NCI-H446 (cell line): Measurements from ENCODE around the gene ATG3.
"Not testable (repeated sequence)": the region's sequence is repeated elsewhere in the genome, so short reads cannot be mapped to it uniquely, and the experiment has no call there.

Experiments
- DNase-seq, 2 experiments: peaks; one replicate each; lab custom pipeline; 2025; lab: John Stamatoyannopoulos, UW

Gene ATG3

DNA sequence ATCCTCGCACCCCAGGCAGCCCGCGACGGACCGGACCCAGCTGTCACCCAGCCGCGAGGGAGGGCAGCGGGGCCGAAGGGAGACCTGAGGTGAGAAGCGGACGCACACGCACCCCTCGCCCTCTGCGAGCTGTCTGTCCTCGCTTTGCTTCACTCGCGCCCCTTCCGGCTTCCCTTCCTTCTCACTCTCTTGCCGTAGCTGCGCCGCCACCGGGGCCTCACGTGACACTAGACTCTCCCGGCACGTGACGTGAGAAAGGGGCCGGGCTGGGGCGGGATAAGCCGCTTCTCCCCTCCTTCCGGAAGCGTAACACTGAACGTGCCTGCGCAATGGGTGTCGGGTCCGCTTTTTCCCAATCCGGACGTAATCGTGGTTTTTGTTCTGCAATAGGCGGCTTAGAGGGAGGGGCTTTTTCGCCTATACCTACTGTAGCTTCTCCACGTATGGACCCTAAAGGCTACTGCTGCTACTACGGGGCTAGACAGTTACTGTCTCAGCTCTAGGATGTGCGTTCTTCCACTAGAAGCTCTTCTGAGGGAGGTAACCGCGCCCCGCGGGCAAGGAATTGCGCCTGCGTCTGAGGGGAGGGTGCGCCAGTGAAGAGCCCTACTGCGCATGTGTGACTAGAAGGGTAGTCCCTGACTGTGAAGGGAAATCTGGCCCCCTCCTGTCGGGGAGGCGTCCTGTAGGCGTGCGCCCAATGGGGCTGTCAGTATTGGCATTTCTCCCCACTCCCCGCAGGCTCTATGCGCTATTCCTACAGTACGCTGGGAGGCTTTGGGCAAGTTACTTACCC, at the start of gene ATG3, which contains the start of gene SLC35A5:
Gene ATG3 (minus strand): TSS at position 229 of the 796 bp plus-strand sequence. CDS start 434 bp downstream, outside the sequence.
Gene SLC35A5 (plus strand): TSS at position 312 of the 796 bp plus-strand sequence. CDS start 1,359 bp downstream, outside the sequence.
- DNase-seq, result peak; percentile 98 to 99

DNA sequence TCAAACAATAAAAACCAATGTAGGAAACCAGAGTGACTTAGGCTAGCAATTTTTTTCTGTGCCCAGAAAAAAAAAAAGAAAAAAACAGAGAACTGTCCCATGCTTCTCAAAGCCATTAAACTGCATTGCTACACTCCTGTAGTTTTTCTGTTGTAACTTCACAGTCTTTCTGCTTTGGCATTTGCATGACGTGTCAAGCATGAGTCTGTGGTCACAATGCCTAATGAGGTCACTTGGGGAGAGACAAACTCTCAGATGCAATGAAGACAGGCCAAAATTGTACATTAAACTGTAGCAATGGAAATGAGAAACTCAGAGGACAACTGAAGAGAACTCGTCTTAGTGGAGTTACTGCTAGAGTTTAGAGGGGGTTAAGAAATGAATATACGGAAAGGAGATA, 48.4 kb upstream of the ATG3 start:
- DNase-seq, result no peak

DNA sequence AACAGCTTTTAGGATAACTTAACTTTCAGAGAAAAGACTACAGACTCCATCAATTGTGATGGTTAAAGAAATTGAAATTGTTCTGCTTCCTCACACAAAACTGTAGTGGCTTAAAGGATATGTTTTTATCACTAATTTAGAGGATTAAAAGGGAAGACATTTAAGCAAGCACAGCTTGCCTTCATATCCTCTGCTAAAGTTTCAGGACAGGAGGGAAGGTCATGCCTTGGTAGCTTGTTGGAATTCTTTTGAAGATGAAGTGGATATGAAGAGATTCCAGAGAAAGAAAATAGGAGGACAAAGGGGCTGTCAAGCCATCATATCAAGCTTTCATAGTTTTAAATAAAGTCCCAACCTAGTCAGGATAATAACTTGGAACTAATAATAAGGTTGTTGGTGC, 46.1 kb upstream of the ATG3 start:
- DNase-seq, result no peak

DNA sequence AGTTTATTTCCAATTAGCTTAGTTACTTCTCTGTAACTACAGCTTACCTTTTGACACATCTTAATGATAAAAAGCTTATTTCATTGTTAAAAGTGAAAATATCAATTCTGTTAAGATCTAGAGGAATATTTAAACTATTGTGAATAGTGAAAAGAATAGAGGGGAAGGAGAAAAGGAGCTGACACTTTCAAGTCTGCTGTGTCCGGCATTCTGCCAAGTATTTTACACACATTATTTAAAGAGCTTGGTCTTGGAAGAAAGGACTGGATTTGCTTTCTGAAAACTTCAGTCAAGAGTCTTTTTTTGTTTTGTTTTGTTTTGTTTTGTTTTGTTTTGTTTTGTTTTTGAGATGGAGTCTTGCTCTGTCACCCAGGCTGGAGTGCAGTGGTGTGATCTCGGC, 44.3 kb upstream of the ATG3 start:
- no peak for DNase-seq

DNA sequence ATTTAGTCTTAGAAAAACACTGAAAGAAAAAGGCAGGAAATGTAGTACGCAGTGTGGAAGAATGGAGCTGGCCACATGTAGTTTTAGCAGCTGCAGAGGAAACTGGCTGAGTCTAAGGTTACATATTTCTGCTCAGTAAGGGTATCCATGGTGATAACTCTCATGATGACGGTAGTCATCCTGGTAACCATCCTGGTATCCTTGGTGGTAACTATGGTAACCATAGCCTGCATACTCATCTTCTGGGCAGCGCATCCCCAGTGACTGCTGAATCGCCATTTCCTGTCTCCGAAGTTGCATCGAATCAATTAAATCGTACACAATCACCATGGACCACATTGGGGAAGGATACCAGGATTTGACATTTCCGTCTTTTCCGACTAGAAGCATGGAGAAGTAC, 43.5 kb upstream of the ATG3 start:
- DNase-seq, result no peak

DNA sequence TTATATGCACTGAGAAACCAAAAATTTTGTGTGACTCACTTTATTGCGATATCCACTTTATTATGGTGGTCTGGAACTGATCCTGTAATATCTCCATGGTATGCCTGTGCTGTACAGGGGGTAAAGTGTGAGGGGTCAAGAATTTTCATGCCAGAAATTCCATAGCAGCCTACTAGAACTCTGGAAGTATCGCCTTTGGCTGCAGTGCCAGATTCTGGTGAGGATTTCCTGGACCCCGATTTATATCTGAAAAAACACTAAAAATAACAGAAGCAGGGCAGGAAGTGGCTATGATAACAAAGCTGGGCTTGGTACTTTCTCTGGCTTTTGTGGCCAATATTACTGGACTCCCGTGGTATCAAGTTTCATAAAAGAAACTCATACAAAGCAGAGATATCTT, 42.8 kb upstream of the ATG3 start:
- DNase-seq, result no peak

DNA sequence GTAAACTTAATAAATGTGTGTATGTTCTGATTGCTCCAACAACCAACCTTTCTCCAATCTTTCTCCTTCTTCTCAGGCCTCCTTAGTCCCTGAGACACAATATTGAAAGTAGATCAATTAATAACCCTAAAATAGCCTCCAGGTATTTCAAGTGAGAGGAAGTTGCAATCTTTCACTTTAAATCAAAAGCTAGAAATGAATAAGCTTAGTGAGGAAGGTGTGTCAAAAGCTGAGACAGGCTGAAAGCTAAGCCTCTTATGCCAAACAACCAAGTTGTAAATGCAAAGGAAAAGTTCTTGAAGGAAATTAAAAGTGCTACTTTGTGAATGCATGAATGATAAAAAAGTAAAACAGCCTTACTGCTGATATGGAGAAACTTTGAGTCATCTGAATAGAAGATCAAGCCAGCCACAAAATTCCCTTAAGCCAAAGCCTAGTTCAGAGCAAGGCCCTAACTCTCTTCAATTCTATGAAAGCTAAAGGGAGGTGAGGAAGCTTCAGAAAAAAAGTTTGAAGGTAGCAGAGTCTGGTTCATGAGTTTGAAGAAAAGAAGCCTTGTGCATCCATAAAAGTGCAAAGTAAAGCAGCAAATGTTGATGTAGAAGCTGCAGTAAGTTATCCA, 40.6 kb upstream of the ATG3 start:
- no peak for DNase-seq

DNA sequence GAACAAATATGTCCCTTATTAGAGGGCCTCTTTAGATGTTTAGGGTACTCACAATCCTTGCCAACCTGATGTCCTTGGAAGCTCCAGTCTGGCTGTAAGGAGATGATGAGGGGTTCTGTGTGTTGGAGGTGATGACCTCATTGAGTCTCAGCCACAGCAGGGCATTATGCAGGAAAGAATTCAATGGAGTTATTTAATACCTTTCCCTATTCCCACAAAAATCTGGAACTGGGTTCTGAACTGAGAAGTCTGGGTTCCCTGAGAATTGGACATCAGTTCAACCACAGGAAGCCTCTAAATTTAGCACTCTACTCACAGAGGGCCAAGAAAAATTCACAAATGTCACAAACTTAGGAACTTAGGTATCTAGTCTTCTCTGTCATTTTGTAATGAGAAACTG, 37.0 kb upstream of the ATG3 start:
- no peak for DNase-seq

DNA sequence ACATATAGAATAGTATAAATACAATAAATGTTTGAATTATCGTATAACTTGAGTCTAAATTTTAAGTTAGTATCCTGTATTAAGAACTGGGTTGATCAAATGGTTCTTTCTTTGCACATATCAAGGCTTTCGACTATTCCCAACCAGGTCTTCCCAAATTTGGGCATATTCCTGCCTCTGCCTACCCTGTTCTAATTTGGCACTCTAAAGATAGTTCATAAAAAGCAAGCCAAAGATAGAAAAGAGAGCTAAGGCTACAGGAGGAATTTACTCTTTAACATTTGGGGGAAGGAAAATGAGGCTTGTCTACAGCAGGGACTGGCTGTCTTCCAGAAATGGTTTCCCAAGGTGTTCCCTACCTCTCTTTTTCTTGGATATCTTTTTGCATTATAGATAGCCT, 36.2 kb upstream of the ATG3 start:
- no peak for DNase-seq

DNA sequence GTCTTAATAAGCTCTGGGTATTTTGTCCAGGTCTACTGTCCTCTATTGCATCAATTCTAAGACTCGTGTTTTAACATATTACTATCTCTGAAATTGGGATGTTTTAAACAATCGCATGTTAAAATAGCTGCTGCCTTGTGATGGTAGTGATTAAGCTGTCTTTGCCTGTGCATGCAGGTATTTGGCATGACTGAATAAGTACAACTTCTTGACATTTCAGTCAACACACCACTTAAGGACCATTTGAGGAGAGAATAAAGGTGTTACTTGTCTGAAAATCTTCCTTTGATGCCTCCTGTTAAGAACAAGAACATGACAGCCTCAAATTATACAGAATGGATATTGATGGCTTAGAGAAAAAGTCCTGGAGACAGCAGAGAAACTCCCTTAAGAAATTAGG, 33.1 kb upstream of the ATG3 start:
- DNase-seq, result no peak

DNA sequence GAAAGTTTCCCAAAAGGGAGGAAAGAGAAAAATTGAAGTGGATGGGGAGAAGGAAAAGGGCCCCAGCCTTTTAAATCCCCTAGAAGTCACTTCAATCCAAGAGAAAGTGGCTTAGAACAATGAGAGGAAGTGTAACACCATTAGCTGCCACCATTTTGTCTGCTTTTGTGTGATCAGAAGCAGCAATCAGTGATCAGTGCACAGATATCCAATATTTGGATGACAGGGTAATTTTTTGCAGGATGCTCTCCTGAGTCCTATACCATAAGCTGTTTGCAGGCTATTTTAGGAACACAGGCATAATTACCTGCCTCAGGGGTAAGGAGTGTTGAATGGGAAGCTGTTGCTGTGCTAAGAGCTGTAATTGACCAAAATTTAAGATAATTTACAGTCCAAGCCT, 31.5 kb upstream of the ATG3 start:
- no peak for DNase-seq

DNA sequence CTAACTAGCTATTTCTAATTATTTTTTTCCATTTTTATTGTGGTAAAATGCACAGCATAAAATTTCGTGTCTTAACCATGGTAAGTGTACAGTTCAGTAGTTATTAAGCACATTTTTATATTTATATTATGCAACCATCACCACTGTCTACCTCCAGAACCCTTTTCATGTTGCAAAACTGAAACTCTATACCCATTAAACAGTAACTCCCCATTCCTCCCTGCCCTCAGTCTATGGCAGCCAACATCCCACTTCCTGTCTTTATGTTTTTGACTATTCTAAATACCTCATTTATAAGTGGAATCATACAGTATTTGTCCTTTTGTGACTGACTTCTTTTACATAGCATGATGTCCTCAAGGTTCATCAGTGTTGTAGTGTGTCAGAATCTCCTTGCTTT, 25.6 kb upstream of the ATG3 start:
- DNase-seq, result no peak

DNA sequence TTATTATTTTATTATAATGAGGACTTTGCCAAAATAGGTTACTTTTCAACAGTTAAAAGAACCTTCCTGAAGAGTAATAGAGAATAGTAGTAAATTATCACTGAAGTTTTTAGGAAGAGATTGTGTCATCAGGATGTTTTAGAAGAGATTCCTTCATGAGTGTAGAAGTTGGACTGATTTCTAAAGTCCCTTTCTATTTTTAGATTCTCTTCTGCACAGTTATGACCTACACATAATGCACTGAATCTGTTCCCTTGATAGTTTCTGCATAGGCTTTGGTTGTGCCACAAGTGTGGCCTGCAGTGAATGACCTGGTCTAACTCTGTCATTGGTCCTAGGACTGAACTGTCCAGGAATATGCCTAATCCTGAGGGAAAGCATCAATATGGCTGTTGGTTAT, 24.0 kb upstream of the ATG3 start:
- DNase-seq, result no peak

DNA sequence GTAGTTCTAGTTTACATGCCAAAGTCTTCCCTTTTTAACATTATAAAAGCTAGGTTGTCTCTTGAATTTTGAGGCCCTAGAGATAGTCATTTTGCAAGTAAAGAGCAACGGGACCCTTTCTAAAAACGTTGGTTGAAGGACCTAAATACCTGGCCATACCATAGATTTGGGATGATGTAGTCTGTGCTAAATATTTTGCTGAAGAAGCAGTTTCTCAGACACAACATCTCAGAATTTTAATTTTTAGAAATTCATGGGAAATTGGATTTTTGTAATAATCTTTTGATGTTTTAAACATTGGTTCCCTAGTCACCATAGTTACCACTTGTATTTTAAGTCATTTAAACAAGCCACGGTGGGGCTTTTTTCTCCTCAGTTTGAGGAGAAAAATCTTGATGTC, 21.3 kb upstream of the ATG3 start:
- no peak for DNase-seq

DNA sequence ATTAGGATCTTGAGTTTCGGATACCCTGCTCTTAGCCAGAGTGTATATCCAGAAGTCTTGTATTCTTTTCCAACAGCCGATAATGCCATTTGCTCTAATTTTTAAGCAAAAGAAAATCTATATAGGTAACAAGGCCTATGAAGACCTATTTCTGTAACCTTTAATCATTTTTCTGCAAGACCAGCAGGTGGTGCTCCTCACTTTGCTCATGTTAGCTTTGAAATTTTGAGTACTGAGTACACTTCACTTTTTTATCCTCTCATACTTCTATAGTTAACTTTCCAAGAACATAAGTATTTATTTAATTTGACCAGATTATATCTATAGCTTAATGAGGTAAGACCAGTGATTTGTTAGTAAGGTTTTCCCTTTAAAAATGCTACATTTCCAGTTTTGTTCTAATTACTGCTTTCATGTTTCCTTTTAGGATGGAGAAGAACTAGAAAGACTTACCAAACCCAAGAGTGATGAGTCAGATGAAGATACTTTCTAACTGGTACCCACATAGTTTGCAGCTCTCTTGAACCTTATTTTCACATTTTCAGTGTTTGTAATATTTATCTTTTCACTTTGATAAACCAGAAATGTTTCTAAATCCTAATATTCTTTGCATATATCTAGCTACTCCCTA, 20.6 kb upstream of the ATG3 start:
- peak; percentile 58 to 61 for DNase-seq

DNA sequence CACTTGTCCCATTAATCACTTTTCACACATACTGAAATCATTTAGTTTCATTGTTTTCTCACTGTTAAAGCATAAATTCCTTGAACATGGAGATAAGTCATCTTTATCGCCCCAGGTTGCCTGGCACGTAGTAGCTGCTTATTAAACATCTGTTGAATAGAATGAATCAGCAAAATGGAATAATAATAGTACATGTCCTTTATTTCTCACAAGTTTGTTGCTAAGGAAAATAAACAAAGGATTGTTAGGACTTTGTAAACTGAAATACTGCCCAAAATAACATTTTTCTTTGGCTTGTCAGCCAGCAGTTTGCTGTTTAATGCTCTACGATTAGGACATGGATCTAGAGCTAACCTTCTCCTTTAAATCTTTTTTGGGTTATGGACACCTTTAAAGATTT, 17.9 kb upstream of the ATG3 start:
- DNase-seq, result no peak

DNA sequence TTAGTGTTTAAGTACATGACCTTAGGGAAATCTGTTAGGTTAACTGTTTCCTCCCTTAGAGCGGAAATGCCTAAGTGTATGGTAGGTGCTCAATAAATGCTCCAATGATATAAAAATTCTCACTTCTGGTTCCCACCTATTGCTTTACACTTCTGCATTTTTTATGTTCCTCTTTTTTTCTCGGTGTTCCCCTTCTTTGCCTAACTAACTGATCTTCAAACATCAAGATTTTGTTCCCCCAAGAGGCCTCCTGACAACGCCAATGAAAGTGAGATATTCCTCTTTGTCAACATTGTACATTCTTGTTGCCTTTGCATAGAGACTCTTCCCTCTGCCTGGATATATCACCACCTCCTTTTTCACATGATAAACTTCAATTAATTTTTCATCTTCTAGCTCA, 17.5 kb upstream of the ATG3 start:
- DNase-seq, result no peak

DNA sequence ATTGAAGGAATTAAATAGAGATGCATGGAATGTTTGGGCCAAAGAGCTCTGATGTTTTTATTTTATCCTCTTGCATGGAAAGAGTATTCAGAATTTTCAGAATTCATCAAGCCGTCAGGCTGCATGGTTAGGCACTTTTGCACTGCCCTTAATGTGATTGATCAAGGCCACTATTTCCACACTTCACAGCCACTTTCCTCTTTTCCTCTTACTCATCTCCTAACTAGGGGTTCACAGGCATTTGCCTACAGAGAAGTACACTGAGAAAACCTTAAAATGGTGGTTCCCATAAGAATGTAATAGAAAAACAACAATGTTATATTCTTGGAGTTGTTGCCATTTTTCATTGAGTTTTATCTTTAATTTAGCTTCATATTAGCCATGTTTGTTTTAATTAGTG, 10.9 kb upstream of the ATG3 start:
- DNase-seq, result no peak

DNA sequence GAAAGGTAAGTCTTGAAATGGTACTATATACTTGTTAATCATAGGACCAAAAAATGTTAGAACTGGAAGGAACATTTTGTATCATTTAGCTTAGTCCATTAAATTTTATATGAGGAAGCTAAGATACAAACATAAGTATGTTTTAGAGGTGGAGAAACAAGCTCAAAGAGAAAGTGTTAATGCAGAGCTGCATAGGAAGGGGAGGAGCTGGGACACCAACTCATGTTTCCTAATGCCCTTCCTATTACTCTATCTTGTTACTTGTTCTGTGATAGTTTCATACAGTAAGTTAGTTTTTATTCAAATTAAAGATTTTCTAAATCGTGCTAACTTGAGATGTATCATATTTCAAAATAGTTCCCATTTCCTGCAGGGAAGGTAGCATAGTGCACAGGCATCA, 7.5 kb upstream of the ATG3 start:
- DNase-seq, result no peak

DNA sequence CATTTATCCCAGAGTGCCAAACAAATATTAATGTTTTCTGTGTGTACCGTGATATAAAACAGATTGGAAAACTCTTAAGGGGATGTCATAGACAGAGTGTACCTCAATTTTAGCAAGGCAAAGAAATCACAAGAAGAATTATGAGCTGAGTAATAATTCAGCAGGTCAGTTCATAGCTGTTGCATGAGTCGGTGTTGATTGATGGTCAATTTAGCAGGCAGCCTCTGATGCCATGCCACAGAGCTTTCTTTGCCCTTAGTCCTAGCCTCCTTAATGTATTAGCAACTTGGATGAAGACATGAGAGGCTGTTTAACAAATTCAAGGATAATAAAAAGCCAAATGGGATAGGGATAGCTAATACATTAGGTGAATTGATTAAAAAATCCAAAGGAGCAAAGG, 6.9 kb upstream of the ATG3 start:
- DNase-seq, result no peak

DNA sequence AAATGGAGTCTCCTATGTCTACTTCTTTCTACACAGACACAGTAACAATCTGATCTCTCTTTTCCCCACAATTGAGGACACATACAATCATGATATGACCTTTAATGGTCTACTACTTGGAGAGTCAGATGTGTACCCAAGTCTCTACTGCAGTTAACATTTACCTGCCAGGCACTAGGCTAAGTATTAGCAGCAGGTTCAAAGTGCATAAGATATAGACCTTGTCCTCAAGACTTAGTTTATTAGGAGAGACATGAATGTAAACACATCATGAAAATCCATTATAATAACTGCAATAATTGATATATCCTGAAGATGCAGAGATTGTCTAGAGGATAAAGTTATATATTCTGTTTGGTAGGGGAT, 3.2 kb upstream of the ATG3 start:
- no peak for DNase-seq

DNA sequence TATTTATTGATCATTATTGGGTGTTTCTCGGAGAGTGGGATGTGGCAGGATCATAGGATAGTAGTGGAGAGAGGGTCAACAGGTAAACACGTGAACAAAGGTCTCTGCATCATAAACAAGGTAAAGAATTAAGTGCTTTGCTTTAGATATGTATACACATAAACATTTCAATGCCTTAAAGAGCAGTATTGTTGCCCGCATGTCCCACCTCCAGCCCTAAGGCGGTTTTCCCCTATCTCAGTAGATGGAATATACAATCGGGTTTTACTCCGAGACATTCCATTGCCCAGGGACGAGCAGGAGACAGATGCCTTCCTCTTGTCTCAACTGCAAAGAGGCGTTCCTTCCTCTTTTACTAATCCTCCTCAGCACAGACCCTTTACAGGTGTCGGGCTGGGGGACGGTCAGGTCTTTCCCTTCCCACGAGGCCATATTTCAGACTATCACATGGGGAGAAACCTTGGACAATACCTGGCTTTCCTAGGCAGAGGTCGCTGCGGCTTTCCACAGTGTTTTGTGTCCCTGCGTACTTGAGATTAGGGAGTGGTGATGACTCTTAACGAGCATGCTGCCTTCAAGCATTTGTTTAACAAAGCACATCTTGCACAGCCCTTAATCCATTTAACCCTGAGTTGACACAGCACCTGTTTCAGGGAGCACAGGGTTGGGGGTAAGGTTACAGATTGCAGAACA, 2.6 kb upstream of the ATG3 start:
- DNase-seq, result not testable (repeated sequence)

DNA sequence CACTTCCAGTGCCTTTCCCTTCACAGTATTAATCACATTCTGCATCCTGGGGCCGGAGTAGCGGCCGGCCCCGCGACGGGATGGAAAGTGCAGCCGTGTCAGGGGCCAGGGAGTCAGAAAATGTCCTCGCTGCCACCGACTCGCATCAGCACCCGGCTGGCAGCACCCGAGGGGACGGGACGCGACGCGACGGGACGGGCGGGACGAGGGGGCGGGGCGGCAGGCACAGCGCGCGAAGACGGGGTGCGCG, 353 bp downstream of the ATG3 start:
- no peak for DNase-seq
